Choroid plexus epithelial cell (primary cell): ENCODE results near the gene CBX5.

Experiments used
- DNase-seq: peaks from one replicate; pipeline ENCODE4 v3.0.0-alpha.2; 2010; ENCODE audit warnings: low read depth
- H3K4me3 ChIP-seq: 2 replicates; pipeline ENCODE4 v1.5.1; 2011; ENCODE audit warnings: low read depth, mild to moderate bottlenecking, control low read depth, low read length, moderate library complexity
- TF ChIP-seq, protein P1 (sequence below): conservative IDR thresholded peaks from 2 replicates; pipeline ENCODE4 v1.5.1; 2011; ENCODE audit warnings: low read depth, mild to moderate bottlenecking, control low read depth, inconsistent platforms, low read length, moderate library complexity

The CBX5 gene

DNA sequence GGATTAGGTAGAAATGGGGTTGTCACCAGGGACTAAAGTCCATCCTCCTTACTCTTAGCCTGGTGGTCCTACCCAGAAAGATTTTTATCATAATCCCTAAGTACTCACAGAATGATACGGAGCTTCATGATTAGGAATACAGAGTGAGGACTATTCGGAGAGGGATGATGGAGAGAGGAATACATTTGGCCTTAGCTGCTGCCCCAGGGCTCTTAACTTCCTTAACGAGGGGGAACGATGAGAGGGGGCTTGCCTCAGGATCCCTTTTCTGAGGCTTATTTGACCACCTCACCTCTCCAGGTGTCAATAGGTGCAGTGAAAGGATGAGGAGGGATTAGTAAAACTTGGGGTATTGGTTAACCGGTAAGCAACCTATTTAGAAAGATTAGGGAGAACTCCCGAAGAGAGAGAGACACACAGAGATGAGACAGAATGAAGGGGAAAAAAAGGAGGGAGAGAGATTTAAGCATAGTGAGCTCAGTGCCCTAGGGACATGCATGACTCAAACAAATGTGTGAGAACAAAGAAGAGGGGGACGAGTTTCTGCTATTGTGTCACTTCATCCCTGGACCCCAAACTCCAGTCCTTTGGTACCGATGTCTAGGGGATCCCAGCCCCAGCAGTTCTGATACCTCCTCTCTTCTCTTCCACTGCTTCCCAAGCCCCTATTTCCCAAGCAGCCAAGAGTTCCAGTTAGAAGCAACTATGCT, 19.7 kb upstream of the CBX5 start:
- no peak overlapping the region for H3K4me3 ChIP-seq
- no peak for DNase-seq
- TF ChIP-seq, protein P1, sequence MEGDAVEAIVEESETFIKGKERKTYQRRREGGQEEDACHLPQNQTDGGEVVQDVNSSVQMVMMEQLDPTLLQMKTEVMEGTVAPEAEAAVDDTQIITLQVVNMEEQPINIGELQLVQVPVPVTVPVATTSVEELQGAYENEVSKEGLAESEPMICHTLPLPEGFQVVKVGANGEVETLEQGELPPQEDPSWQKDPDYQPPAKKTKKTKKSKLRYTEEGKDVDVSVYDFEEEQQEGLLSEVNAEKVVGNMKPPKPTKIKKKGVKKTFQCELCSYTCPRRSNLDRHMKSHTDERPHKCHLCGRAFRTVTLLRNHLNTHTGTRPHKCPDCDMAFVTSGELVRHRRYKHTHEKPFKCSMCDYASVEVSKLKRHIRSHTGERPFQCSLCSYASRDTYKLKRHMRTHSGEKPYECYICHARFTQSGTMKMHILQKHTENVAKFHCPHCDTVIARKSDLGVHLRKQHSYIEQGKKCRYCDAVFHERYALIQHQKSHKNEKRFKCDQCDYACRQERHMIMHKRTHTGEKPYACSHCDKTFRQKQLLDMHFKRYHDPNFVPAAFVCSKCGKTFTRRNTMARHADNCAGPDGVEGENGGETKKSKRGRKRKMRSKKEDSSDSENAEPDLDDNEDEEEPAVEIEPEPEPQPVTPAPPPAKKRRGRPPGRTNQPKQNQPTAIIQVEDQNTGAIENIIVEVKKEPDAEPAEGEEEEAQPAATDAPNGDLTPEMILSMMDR: no peak

DNA sequence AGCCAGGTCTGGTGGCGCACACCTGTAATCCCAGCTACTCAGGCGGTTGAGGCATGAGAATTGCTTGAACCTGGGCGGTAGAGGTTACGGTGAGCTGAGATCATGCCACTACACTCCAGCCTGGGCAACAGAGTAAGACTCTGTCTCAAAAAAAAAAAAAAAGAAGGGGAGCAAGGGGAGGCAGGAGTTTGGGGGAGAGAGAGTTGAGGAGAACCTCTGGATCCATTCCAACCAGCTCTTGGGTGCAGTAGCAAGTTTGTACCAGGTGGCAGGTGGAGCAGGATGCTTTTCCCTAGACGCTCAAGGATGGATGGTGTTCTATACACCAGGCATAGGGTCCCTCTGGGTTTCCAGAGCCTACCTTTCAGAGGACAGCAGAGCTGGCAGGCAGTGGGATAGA, 19.0 kb upstream of the CBX5 start:
- no peak overlapping the region for H3K4me3 ChIP-seq
- DNase-seq: no peak
- TF ChIP-seq, protein P1: no peak

DNA sequence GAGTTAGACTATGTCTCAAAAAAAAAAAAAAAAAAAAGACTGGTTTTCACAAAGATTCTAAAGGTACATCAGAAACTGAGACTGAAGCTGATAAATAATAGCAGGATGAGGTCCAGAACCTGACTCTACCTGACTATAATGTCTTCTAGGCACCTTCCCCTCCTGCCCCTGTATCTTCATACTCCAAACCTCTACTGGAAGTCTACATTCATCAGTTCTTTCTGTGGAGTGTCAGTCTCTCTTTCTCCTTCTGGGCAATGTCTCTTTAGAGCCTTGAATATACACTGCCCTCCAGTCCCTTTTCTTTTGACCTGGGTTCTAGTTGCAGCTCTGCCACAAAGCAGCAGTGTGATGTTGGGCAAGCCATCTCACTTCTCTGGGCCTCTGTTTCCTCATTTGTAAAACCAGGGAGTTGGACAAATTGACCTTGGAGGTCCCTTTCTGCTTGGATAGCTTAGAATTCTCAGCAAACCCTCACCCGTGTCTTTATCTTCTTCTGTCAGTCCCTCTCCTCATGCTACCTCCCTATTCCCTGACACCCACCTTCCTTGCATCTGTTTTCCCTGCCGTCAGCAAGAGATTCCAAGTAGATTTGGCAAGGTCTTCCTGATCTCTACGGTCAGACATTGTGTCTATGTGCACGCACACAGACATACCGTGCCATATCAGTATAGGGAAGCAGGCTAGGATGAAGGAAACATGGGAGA, 16.6 kb upstream of the CBX5 start:
- H3K4me3 ChIP-seq: no peak overlapping the region
- no peak for DNase-seq
- TF ChIP-seq, protein P1: no peak

DNA sequence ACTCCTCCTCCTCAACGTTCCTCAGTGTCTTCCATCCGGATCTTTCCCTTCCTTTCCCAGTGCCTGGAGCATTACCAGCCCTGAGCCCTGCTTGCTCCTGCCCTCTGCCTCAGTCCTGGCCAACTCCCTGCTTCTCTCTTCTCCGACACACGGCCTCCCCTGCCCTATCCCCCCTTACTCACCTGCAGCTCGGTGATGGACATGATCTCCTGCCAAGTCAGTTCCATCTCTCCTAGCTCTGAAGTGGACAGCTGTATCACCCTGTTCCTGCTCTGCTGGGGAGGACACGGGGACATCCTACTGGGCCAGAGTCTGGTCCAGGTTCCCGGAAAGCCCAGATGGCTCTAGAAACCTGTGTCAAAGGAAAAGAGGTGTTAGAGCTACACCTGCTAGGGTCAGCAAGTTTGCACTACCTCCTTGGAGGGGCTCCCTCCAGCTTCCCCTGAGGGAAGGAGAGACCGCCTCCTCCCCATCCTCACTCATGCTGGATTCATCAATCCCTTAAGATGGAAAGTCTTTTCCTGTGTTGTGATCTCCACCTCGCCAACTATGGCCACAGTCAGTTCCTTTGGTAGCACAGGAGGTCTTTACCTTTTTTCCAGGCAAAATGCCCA, 15.1 kb upstream of the CBX5 start:
- no peak for DNase-seq
- TF ChIP-seq, protein P1: no peak
- no peak overlapping the region for H3K4me3 ChIP-seq

DNA sequence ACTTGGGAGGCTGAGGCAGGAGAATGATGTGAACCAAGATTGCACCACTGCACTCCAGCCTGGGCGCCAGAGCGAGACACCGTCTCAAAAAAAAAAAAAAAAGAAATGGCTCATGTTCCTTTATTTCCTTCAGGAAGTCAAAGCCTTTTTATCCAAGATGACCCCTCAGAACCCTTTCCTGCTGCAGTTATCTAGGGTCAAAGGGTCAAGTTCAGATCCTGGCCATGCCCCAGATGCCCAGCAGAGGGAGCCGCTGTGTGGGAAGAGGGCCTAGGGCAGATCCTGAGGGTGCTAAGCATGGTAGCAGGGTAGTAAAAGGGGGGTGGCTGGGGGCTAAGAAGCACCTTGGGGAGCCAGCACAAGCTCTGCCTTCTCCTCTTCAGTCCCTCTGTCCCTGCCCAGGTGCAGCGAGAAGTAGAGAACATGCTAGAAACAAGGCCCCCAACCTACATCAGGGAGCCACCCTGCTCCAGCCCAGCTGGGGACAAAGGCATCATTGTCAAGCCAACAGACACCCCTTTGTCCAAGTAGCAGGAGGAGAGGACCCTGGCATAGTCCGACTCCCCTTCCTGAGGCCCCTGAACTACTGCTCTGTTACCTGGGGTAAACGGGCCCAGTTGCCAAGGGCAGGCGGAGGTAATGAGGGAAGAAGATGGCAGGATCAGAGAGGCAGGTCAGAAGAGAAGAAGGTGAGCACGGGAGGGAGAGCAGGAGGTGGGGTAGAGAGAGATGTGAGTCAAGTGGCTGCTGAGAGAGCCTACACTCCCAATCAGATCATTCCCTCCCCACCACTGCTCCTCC, 14.4 kb upstream of the CBX5 start:
- peak; percentile 37 for DNase-seq
- no peak overlapping the region for H3K4me3 ChIP-seq
- TF ChIP-seq, protein P1: peak; percentile 88

DNA sequence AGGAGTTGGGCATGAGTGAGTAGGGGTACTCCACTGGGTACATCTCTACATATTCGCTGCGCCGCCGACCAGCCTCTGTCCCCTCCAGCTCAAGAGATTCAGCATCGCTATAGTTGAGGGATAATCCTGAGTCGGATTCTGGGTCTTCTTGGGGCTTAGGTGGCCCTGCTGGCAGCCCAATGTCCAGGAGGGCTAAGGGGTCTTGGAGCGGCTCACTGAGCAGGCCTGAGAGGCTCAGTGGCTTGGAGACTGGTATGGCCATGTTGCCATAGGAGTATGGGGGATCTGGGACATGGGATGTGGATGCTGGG, 13.0 kb upstream of the CBX5 start:
- TF ChIP-seq, protein P1: no peak
- no peak for DNase-seq
- H3K4me3 ChIP-seq: no peak overlapping the region
